GM18498 (cell line): Measurements from ENCODE around the gene GAPDH.
"Not testable (repeated sequence)": the region's sequence is repeated elsewhere in the genome, so short reads cannot be mapped to it uniquely, and the experiment has no call there.

Source experiments
- ATAC-seq: cut with Tn5 transposase; IDR thresholded peaks from one replicate; pipeline ENCODE4 v1.9.1; 2021; ENCODE audit warnings: mild to moderate bottlenecking, moderate library complexity; ENCODE audit not compliant: unreplicated experiment

Gene GAPDH

GRCh38 chr12:6558014-6558760, 23.9 kb downstream of the GAPDH start:
- ATAC-seq, result not testable (repeated sequence)

GRCh38 chr12:6559500-6559899, 25.2 kb downstream of the GAPDH start:
- no peak for ATAC-seq

- no peak for ATAC-seq
Observed at GRCh38 chr12:6560501-6561205, 26.3 kb downstream of the GAPDH start.

- ATAC-seq, result no peak
Observed at GRCh38 chr12:6562881-6563280, 28.6 kb downstream of the GAPDH start.

- ATAC-seq, result no peak
Observed at GRCh38 chr12:6563448-6564050, 29.2 kb downstream of the GAPDH start.

- no peak for ATAC-seq
Observed at GRCh38 chr12:6567112-6567670, 32.9 kb downstream of the GAPDH start.

GRCh38 chr12:6569312-6569711, 35.0 kb downstream of the GAPDH start:
- ATAC-seq, result no peak

GRCh38 chr12:6569786-6570185, 35.5 kb downstream of the GAPDH start:
- ATAC-seq, result no peak

- no peak for ATAC-seq
Observed at GRCh38 chr12:6570264-6570887, 36.1 kb downstream of the GAPDH start.

- ATAC-seq, result no peak
Observed at GRCh38 chr12:6573001-6573400, 38.7 kb downstream of the GAPDH start.

GRCh38 chr12:6574576-6575295, 40.4 kb downstream of the GAPDH start:
- ATAC-seq, result no peak

GRCh38 chr12:6575648-6576047, 41.3 kb downstream of the GAPDH start:
- no peak for ATAC-seq

- ATAC-seq, result no peak
Observed at GRCh38 chr12:6582196-6582595, 47.9 kb downstream of the GAPDH start.

- ATAC-seq, result no peak
Observed at GRCh38 chr12:6582959-6583358, 48.6 kb downstream of the GAPDH start.

GRCh38 chr12:6584293-6584692, 50.0 kb downstream of the GAPDH start:
- no peak for ATAC-seq

GRCh38 chr12:6586569-6586968, 52.3 kb downstream of the GAPDH start:
- not testable (repeated sequence) for ATAC-seq
